H1 (cell line): ENCODE data around the gene KLHL15. TPM values are rescaled to one million over a fixed set of nuclear protein-coding genes. Genes with fewer than 3 reads are reported as not detected.
A peak's percentile ranks its signal among the peaks of the same experiment; 100 is the strongest.

Experiments used
- CTCF ChIA-PET: fragments of 300-600 bp; sonication (Branson Sonifier 250); formaldehyde crosslinking; loops from one replicate; lab custom pipeline; 2021; ENCODE audit not compliant: partially characterized antibody; lab: Charles Lee
- POLR2A ChIA-PET: fragments of 300-600 bp; sonication (Branson Sonifier 250); formaldehyde crosslinking; loops from one replicate; lab custom pipeline; 2021; ENCODE audit warnings: inconsistent platforms; ENCODE audit not compliant: partially characterized antibody; lab: Charles Lee
- DNase-seq, 2 experiments: peaks; one replicate each; pipeline versions ENCODE4 v3.0.0 to v3.0.0-alpha.2; 2010 to 2022; ENCODE audit warnings: low spot score in 2 of 2, low read depth in 1 of 2, mixed read lengths in 1 of 2
- FAIRE-seq: peaks from 2 replicates; lab custom pipeline; 2011; peaks lifted over from hg19 to GRCh38; lab: Jason Lieb, UNC
- H2AFZ ChIP-seq: 2 replicates; pipeline ENCODE4 v1.8.1; 2012; ENCODE audit warnings: low read length, inconsistent platforms
- H2AK5ac ChIP-seq: 2 replicates; pipeline ENCODE4 v1.6.1; 2013; ENCODE audit warnings: low read depth, low read length
- H2BK120ac ChIP-seq: replicated peaks from 2 replicates; pipeline ENCODE3; 2013; ENCODE audit warnings: low read depth, low read length, inconsistent platforms
- H2BK12ac ChIP-seq: 2 replicates; pipeline ENCODE4 v1.6.1; 2013; ENCODE audit warnings: low read depth, low read length
- H2BK15ac ChIP-seq: 2 replicates; pipeline ENCODE4 v1.6.1; 2013; ENCODE audit warnings: low read length
- H2BK20ac ChIP-seq: 2 replicates; pipeline ENCODE4 v1.6.1; 2013; ENCODE audit warnings: low read length
- H2BK5ac ChIP-seq: 2 replicates; pipeline ENCODE4 v1.6.1; 2013; ENCODE audit warnings: low read depth, low read length
- H3K14ac ChIP-seq: 2 replicates; pipeline ENCODE4 v1.6.1; 2013; ENCODE audit warnings: inconsistent platforms; ENCODE audit not compliant: insufficient read length
- H3K18ac ChIP-seq: 2 replicates; pipeline ENCODE4 v1.6.1; 2013; ENCODE audit warnings: low read length; ENCODE audit errors: extremely low read depth
- H3K23ac ChIP-seq: 2 replicates; pipeline ENCODE4 v1.6.1; 2013; ENCODE audit warnings: inconsistent platforms; ENCODE audit not compliant: insufficient read length
- H3K23me2 ChIP-seq: 2 replicates; pipeline ENCODE4 v1.6.1; 2013; ENCODE audit warnings: low read depth, low read length
- H3K27ac ChIP-seq: 2 replicates; pipeline ENCODE4 v1.6.1; 2011; ENCODE audit warnings: low read depth, low read length, inconsistent platforms
- H3K27me3 ChIP-seq, 4 experiments: replicated peaks in 1 of 4; 1 replicate in 1 of 4; 2 replicates in 3 of 4; pipeline versions ENCODE4 v1.6.1 to v1.8.1; 2011 to 2013; ENCODE audit warnings: low read length in 3 of 4, mild to moderate bottlenecking in 3 of 4, inconsistent platforms in 2 of 4, mixed read lengths in 2 of 4, moderate library complexity in 1 of 4; ENCODE audit not compliant: control insufficient read depth in 3 of 4, insufficient read depth in 3 of 4; ENCODE audit errors: extremely low read depth in 1 of 4
- H3K36me3 ChIP-seq, 4 experiments: 2 replicates each; pipeline versions ENCODE4 v1.6.1 to v1.8.1; 2011 to 2013; ENCODE audit warnings: mild to moderate bottlenecking in 4 of 4, low read length in 3 of 4, moderate library complexity in 2 of 4, control low read depth in 1 of 4, inconsistent platforms in 1 of 4; ENCODE audit not compliant: insufficient read depth in 4 of 4, control insufficient read depth in 2 of 4
- H3K4ac ChIP-seq: replicated peaks from 2 replicates; pipeline ENCODE3; 2013; ENCODE audit warnings: low read length, low read depth, mixed read lengths, inconsistent platforms; ENCODE audit not compliant: insufficient read length
- H3K4me1 ChIP-seq, 4 experiments: replicated peaks in 1 of 4; 1 replicate in 1 of 4; 2 replicates in 3 of 4; pipeline versions ENCODE4 v1.6.1 to v1.8.1; 2011 to 2013; ENCODE audit warnings: low read length in 3 of 4, inconsistent platforms in 2 of 4, mixed read lengths in 1 of 4; ENCODE audit not compliant: insufficient read depth in 4 of 4, control insufficient read depth in 3 of 4
- H3K4me2 ChIP-seq, 2 experiments: 2 replicates each; pipeline versions ENCODE4 v1.6.1 to v1.8.1; 2011 to 2013; ENCODE audit warnings: low read depth in 2 of 2, low read length in 2 of 2, control low read depth in 1 of 2, inconsistent platforms in 1 of 2, mild to moderate bottlenecking in 1 of 2; ENCODE audit not compliant: insufficient read depth in 1 of 2
- H3K4me3 ChIP-seq, 4 experiments: fragments of 200-600, 300-600 bp in 1 of 4; sonication (generic), shearing (Covaris generic), sonication (Bioruptor Twin) in 1 of 4; 2 replicates each; pipeline versions ENCODE4 v1.5.1 to v1.8.1; 2011 to 2016; ENCODE audit warnings: low read length in 4 of 4, low read depth in 3 of 4, control low read depth in 2 of 4, inconsistent platforms in 2 of 4, mild to moderate bottlenecking in 2 of 4, mixed read lengths in 1 of 4, moderate library complexity in 1 of 4; ENCODE audit not compliant: insufficient read depth in 2 of 4; ENCODE audit errors: extremely low read depth in 1 of 4
- H3K56ac ChIP-seq: replicated peaks from 2 replicates; pipeline ENCODE3; 2013; ENCODE audit warnings: low read depth, mild to moderate bottlenecking, mixed read lengths, low read length, inconsistent platforms; ENCODE audit not compliant: insufficient read length
- H3K79me1 ChIP-seq: 2 replicates; pipeline ENCODE4 v1.6.1; 2013; ENCODE audit warnings: low read depth, low read length, control low read depth
- H3K79me2 ChIP-seq, 2 experiments: 2 replicates each; pipeline versions ENCODE4 v1.6.1 to v1.8.1; 2012 to 2013; ENCODE audit warnings: low read length in 2 of 2, mild to moderate bottlenecking in 2 of 2, inconsistent platforms in 1 of 2; ENCODE audit not compliant: insufficient read depth in 2 of 2, control insufficient read depth in 1 of 2
- H3K9ac ChIP-seq, 4 experiments: replicated peaks in 1 of 4; 1 replicate in 1 of 4; 2 replicates in 3 of 4; pipeline versions ENCODE4 v1.6.1 to v1.8.1; 2011 to 2013; ENCODE audit warnings: low read depth in 3 of 4, low read length in 3 of 4, control low read depth in 2 of 4, mild to moderate bottlenecking in 2 of 4, moderate library complexity in 2 of 4, inconsistent platforms in 1 of 4; ENCODE audit errors: extremely low read depth in 1 of 4
- H3K9me3 ChIP-seq, 2 experiments: 2 replicates each; pipeline versions ENCODE4 v1.6.1 to v1.8.1; 2012 to 2013; ENCODE audit warnings: mild to moderate bottlenecking in 2 of 2, moderate library complexity in 2 of 2, control low read depth in 1 of 2, inconsistent platforms in 1 of 2, low read depth in 1 of 2, low read length in 1 of 2, mixed read lengths in 1 of 2; ENCODE audit not compliant: insufficient read depth in 2 of 2
- H4K20me1 ChIP-seq, 2 experiments: replicated peaks in 1 of 2; 2 replicates each; pipeline versions ENCODE3 to v1.8.1; 2011 to 2013; ENCODE audit warnings: inconsistent platforms in 2 of 2, low read length in 2 of 2, mild to moderate bottlenecking in 1 of 2; ENCODE audit not compliant: insufficient read depth in 2 of 2, control insufficient read depth in 1 of 2
- H4K5ac ChIP-seq: 2 replicates; pipeline ENCODE4 v1.6.1; 2013; ENCODE audit warnings: low read length, low read depth, mixed read lengths, inconsistent platforms; ENCODE audit not compliant: insufficient read length
- H4K8ac ChIP-seq: 2 replicates; pipeline ENCODE4 v1.8.0; 2013; ENCODE audit warnings: mild to moderate bottlenecking, moderate library complexity, low read length, inconsistent platforms; ENCODE audit not compliant: insufficient read depth; ENCODE audit errors: extremely low read depth
- H4K91ac ChIP-seq: replicated peaks from 2 replicates; pipeline ENCODE3; 2013; ENCODE audit warnings: low read length, mixed read lengths, inconsistent platforms; ENCODE audit not compliant: insufficient read length
- EZH2 ChIP-seq: fragments of 200-600 bp; sonication (generic); IDR thresholded peaks from 2 replicates; pipeline ENCODE4 v1.7.1; 2012; ENCODE audit warnings: low read depth, mild to moderate bottlenecking, moderate library complexity, low read length, inconsistent platforms; ENCODE audit not compliant: severe bottlenecking
- HDAC6 ChIP-seq: IDR thresholded peaks from one replicate; pipeline ENCODE4 v1.7.1; 2012; ENCODE audit warnings: low read depth, mild to moderate bottlenecking, inconsistent platforms, low read length, moderate library complexity
- RFX5 ChIP-seq: IDR thresholded peaks from 2 replicates; pipeline ENCODE4 v1.6.1; 2011; ENCODE audit warnings: low read depth, low read length, improper control_type of control experiment, borderline replicate concordance
- SAP30 ChIP-seq: fragments of 300-600 bp; sonication (generic); IDR thresholded peaks from 2 replicates; pipeline ENCODE4 v1.7.1; 2012; ENCODE audit warnings: low read length, moderate library complexity, mild to moderate bottlenecking, inconsistent platforms; ENCODE audit not compliant: insufficient read depth, insufficient replicate concordance
- SIN3A ChIP-seq, 2 experiments: IDR thresholded peaks in 1 of 2; conservative IDR thresholded peaks in 1 of 2; 2 replicates each; pipeline ENCODE4 v1.6.1; 2011 to 2012; ENCODE audit warnings: low read length in 2 of 2, improper control_type of control experiment in 1 of 2, low read depth in 1 of 2, mild to moderate bottlenecking in 1 of 2
- SIX5 ChIP-seq: IDR thresholded peaks from 2 replicates; pipeline ENCODE4 v1.6.1; 2011; ENCODE audit warnings: mild to moderate bottlenecking, low read depth, low read length
- SP1 ChIP-seq: IDR thresholded peaks from 2 replicates; pipeline ENCODE4 v1.6.1; 2011; ENCODE audit warnings: low read depth, low read length
- ZNF274 ChIP-seq: IDR thresholded peaks from 2 replicates; pipeline ENCODE4 v1.7.0; 2012; ENCODE audit warnings: low read length, borderline replicate concordance; ENCODE audit errors: extremely low read depth
- WGBS, 2 experiments: shearing (Covaris generic) in 1 of 2; methylation state at CpG; one replicate each; pipeline versions ENCODE4 v1.1.6 to v1.1.7; 2013 to 2015; ENCODE audit warnings: low lambda C conversion rate in 2 of 2, mixed read lengths in 2 of 2, inconsistent platforms in 1 of 2, low coverage in 1 of 2, missing lambda C conversion rate in 1 of 2; ENCODE audit not compliant: insufficient replicate concordance in 2 of 2, insufficient coverage in 1 of 2, insufficient read length in 1 of 2; ENCODE audit errors: extremely low coverage in 1 of 2, missing lambda C conversion rate in 1 of 2; 5-methylcytosine and 5-hydroxymethylcytosine counted together
- polyA plus RNA-seq, 7 experiments: library from polyadenylated mRNA; depleted of rRNA in 3 of 7; stranded (reverse) in 5 of 7; unstranded in 2 of 7; fragments of >200 nt in 5 of 7; fragments of 200-250 nt in 2 of 7; gene quantifications; 1 replicate in 5 of 7; 2 replicates in 1 of 7; 4 replicates in 1 of 7; pipeline versions ENCODE4 v1.2.1 to v1.2.3, GENCODE V29; 2011 to 2013; ENCODE audit warnings: missing spikeins in 2 of 7, mixed read lengths in 2 of 7
- total RNA-seq: library from RNA; stranded (reverse); fragmentation: NEBNext Ultra II Directional; extraction: Animal tissue kit (Norgen Biotek cat#: 25700); gene quantifications from 2 replicates; pipeline ENCODE4 v1.2.1, GENCODE V29; 2021

Gene KLHL15
- total and polyA plus RNA-seq, 2 of the 8 experiments (the other 6 are each of a cell fraction or from before 2014, with no cell fraction given), result 3.7 to 8.9 TPM

- WGBS, 2 experiments, result 90% methylated on average over 4 of the region's 4 CpGs; no CpG with 5 or more reads in 1 of the 2 experiments
- no peak for TF ChIP-seq ZNF274
- no peak for TF ChIP-seq SIX5
- no peak for TF ChIP-seq RFX5
- no peak for TF ChIP-seq SIN3A (conservative IDR thresholded peaks at IDR 0.05 in 1 of 2, IDR thresholded peaks at IDR 0.05 in 1 of 2; ENCODE audit: low read depth in 1 of 2, low read length in 2 of 2)
- TF ChIP-seq SAP30, result no peak
- TF ChIP-seq HDAC6, result no peak
- no peak for TF ChIP-seq SP1
- no peak for TF ChIP-seq EZH2
These were observed 48.5 kb downstream of the KLHL15 start for GRCh38 chrX:23978491-23978890.

More at GRCh38 chrX:23978491-23978890, 48.5 kb downstream of the KLHL15 start:
- ChIA-PET POLR2A (no interaction called here), CTCF (no interaction called here)
- no peak overlapping the region for H3K9ac ChIP-seq
- H4K20me1 ChIP-seq, result no peaks in the 10 kb centered on the region
- no peaks in the 10 kb centered on the region for H3K9me3 ChIP-seq
- no peak overlapping the region for H2BK15ac ChIP-seq
- no peak overlapping the region for H2BK120ac ChIP-seq
- H2BK12ac ChIP-seq, result no peak overlapping the region
- H2BK20ac ChIP-seq, result no peak overlapping the region
- no peak overlapping the region for H3K4ac ChIP-seq
- no peak overlapping the region for H3K18ac ChIP-seq
- no peaks in the 10 kb centered on the region; the same call in 1 of the 2 replicates for H3K79me1 ChIP-seq
- no peak overlapping the region for H2AK5ac ChIP-seq
- H3K27me3 ChIP-seq, result no peaks in the 10 kb centered on the region
- no peak overlapping the region for H2BK5ac ChIP-seq
- no peak overlapping the region for H2AFZ ChIP-seq
- no peaks in the 10 kb centered on the region; a peak in 1 of 8 replicates for H3K36me3 ChIP-seq
- no peaks in the 10 kb centered on the region for H3K23me2 ChIP-seq
- H3K14ac ChIP-seq, result no peak overlapping the region
- FAIRE-seq (peak; percentile 48), DNase-seq (no peak)
- H3K27ac ChIP-seq, result no peak overlapping the region
- H3K79me2 ChIP-seq, result no peaks in the 10 kb centered on the region
- no peak overlapping the region for H4K8ac ChIP-seq
- H3K56ac ChIP-seq, result no peak overlapping the region
- H4K5ac ChIP-seq, result no peak overlapping the region
- no peak overlapping the region for H3K4me2 ChIP-seq
- peaks cover 0 to 7% (median 4%) of the 10 kb centered on the region in 4 experiments; a peak in 4 of 7 replicates for H3K4me1 ChIP-seq
- no peak overlapping the region for H3K23ac ChIP-seq
- no peak overlapping the region for H3K4me3 ChIP-seq
- H4K91ac ChIP-seq, result no peak overlapping the region
